Mesothelial cell of epicardium (in vitro differentiated cells): ENCODE measurements around the gene BBS12. TPM values are rescaled to one million over a fixed set of nuclear protein-coding genes. Genes with fewer than 3 reads are reported as not detected.

Experiments used
- DNase-seq, 2 experiments: peaks; one replicate each; pipeline ENCODE4 v3.0.0; 2021; ENCODE audit warnings: low spot score in 2 of 2; ENCODE audit not compliant: unreplicated experiment in 2 of 2
- H3K27ac Mint-ChIP-seq: 2 replicates; pipeline ENCODE4 v1.8.0; 2021; ENCODE audit warnings: mixed read lengths
- H3K27me3 Mint-ChIP-seq: 2 replicates; pipeline ENCODE4 v1.8.0; 2021; ENCODE audit warnings: low read depth, mixed read lengths
- H3K36me3 Mint-ChIP-seq: 2 replicates; pipeline ENCODE4 v1.8.0; 2021; ENCODE audit warnings: mixed read lengths
- H3K4me1 Mint-ChIP-seq: 2 replicates; pipeline ENCODE4 v1.8.0; 2021; ENCODE audit warnings: mixed read lengths
- H3K4me3 Mint-ChIP-seq: 2 replicates; pipeline ENCODE4 v1.8.0; 2021; ENCODE audit warnings: mild to moderate bottlenecking, moderate library complexity, mixed read lengths
- H3K9me3 Mint-ChIP-seq: 2 replicates; pipeline ENCODE4 v1.8.0; 2021; ENCODE audit warnings: mixed read lengths
- CTCF ChIP-seq: fragments of 200-600 bp; sonication (generic); IDR thresholded peaks from one replicate; pipeline ENCODE4 v1.5.0; 2021; ENCODE audit warnings: antibody characterized with exemption; ENCODE audit not compliant: unreplicated experiment
- total RNA-seq: library from RNA; stranded (reverse); gene quantifications from 3 replicates; pipeline ENCODE4 v1.2.1, GENCODE V29; 2021

Gene BBS12
- total RNA-seq, 1 donor from 2014 or later = 2.9 TPM

GRCh38 chr4:122701965-122702364, 30.5 kb upstream of the BBS12 start:
- H3K36me3 Mint-ChIP-seq = no peaks in the 10 kb centered on the region

GRCh38 chr4:122702939-122703338, 29.6 kb upstream of the BBS12 start:
- TF ChIP-seq CTCF = no peak
- Mint-ChIP-seq H3K27ac (no peak overlapping the region), H3K36me3 (no peaks in the 10 kb centered on the region), H3K9me3 (no peaks in the 10 kb centered on the region), H3K27me3 (no peaks in the 10 kb centered on the region), H3K4me3 (no peak overlapping the region), H3K4me1 (peaks cover 10% of the 10 kb centered on the region)
- DNase-seq = no peak

More at GRCh38 chr4:122701965-122702364, 30.5 kb upstream of the BBS12 start:
- H3K4me3 Mint-ChIP-seq = no peak overlapping the region
- H3K4me1 Mint-ChIP-seq = peaks cover 10% of the 10 kb centered on the region
- no peak for TF ChIP-seq CTCF
- H3K27me3 Mint-ChIP-seq = no peaks in the 10 kb centered on the region
- DNase-seq = no peak
- no peak overlapping the region for H3K27ac Mint-ChIP-seq
- H3K9me3 Mint-ChIP-seq = no peaks in the 10 kb centered on the region

- H3K4me1 Mint-ChIP-seq = peaks cover 10% of the 10 kb centered on the region
- no peaks in the 10 kb centered on the region for H3K36me3 Mint-ChIP-seq
- no peak for TF ChIP-seq CTCF
- no peak overlapping the region for H3K4me3 Mint-ChIP-seq
- H3K9me3 Mint-ChIP-seq = no peaks in the 10 kb centered on the region
- no peak overlapping the region for H3K27ac Mint-ChIP-seq
- no peaks in the 10 kb centered on the region for H3K27me3 Mint-ChIP-seq
- DNase-seq = no peak
Observed at GRCh38 chr4:122703868-122704267, 28.6 kb upstream of the BBS12 start.

- Mint-ChIP-seq H3K27ac (no peak overlapping the region), H3K36me3 (no peaks in the 10 kb centered on the region), H3K4me1 (peaks cover 6% of the 10 kb centered on the region), H3K27me3 (no peaks in the 10 kb centered on the region), H3K9me3 (no peaks in the 10 kb centered on the region), H3K4me3 (no peak overlapping the region)
- DNase-seq = no peak
- no peak for TF ChIP-seq CTCF
Observed at GRCh38 chr4:122705009-122705408, 27.5 kb upstream of the BBS12 start.

- Mint-ChIP-seq H3K27ac (no peak overlapping the region), H3K36me3 (no peaks in the 10 kb centered on the region)
Observed at GRCh38 chr4:122705547-122706117, 26.9 kb upstream of the BBS12 start.

More at GRCh38 chr4:122705547-122706117, 26.9 kb upstream of the BBS12 start:
- no peak for TF ChIP-seq CTCF
- no peak overlapping the region for H3K4me3 Mint-ChIP-seq
- peaks cover 5% of the 10 kb centered on the region for H3K4me1 Mint-ChIP-seq
- DNase-seq = no peak
- no peaks in the 10 kb centered on the region for H3K9me3 Mint-ChIP-seq
- no peaks in the 10 kb centered on the region for H3K27me3 Mint-ChIP-seq
